ENCODE data around the gene COL11A2.
"Not testable (repeated sequence)": the region's sequence is repeated elsewhere in the genome, so short reads cannot be mapped to it uniquely, and the experiment has no call there.

COL11A2 gene

GRCh38 chr6:33170176-33171015 lies 21.9 kb downstream of the COL11A2 start:
- DNase-seq, result no peak

- DNase-seq, result no peak
These were observed 22.7 kb downstream of the COL11A2 start for GRCh38 chr6:33169291-33170175.

- DNase-seq, result no peak
These were observed 23.6 kb downstream of the COL11A2 start for GRCh38 chr6:33168639-33169038.

GRCh38 chr6:33168284-33168601 lies 24.0 kb downstream of the COL11A2 start:
- no peak for DNase-seq

GRCh38 chr6:33167374-33168283 lies 24.6 kb downstream of the COL11A2 start:
- no peak for DNase-seq

- DNase-seq, result no peak
These were observed 25.5 kb downstream of the COL11A2 start for GRCh38 chr6:33166811-33167210.

- no peak for DNase-seq
These were observed 25.9 kb downstream of the COL11A2 start for GRCh38 chr6:33166363-33166762.

GRCh38 chr6:33165581-33166258 lies 26.5 kb downstream of the COL11A2 start:
- no peak for DNase-seq

GRCh38 chr6:33164665-33165373 lies 27.4 kb downstream of the COL11A2 start:
- DNase-seq, result no peak

- DNase-seq, result no peak
These were observed 28.1 kb downstream of the COL11A2 start for GRCh38 chr6:33164176-33164575.

GRCh38 chr6:33163540-33163939 lies 28.7 kb downstream of the COL11A2 start:
- DNase-seq, result no peak

- DNase-seq, result peak; percentile 79
These were observed 30.6 kb downstream of the COL11A2 start for GRCh38 chr6:33161354-33162331.

GRCh38 chr6:33160728-33161344 lies 31.4 kb downstream of the COL11A2 start:
- DNase-seq, result no peak

GRCh38 chr6:33160096-33160495 lies 32.2 kb downstream of the COL11A2 start:
- no peak for DNase-seq

- DNase-seq, result no peak
These were observed 35.3 kb downstream of the COL11A2 start for GRCh38 chr6:33156964-33157363.

GRCh38 chr6:33156561-33156960 lies 35.7 kb downstream of the COL11A2 start:
- no peak for DNase-seq

- DNase-seq, result no peak
These were observed 37.9 kb downstream of the COL11A2 start for GRCh38 chr6:33154349-33154748.

- DNase-seq, result no peak
These were observed 41.2 kb downstream of the COL11A2 start for GRCh38 chr6:33151050-33151449.

GRCh38 chr6:33150560-33150959 lies 41.7 kb downstream of the COL11A2 start:
- DNase-seq, result not testable (repeated sequence)
